PC-9 (cell line): ENCODE data around the gene LAMA3.

Source experiments
- CTCF ChIP-seq: fragments of 200-600 bp; sonication (generic); conservative IDR thresholded peaks from 2 replicates; pipeline ENCODE4 v1.6.1; 2017; ENCODE audit warnings: mixed run types, antibody characterized with exemption, mild to moderate bottlenecking, moderate library complexity
- EZH2 ChIP-seq: fragments of 200-600 bp; sonication (generic); IDR thresholded peaks from 2 replicates; pipeline ENCODE4 v1.8.0; 2017; ENCODE audit warnings: antibody characterized with exemption, low read depth

- TF ChIP-seq CTCF, result no peak
- TF ChIP-seq EZH2, result no peak
These were observed 111.6 kb downstream of the LAMA3 start for GRCh38 chr18:23800902-23801301.
